Activated B cell treated with CpG ODN at 0.5 μM for 24 hours (primary cell): ENCODE results near the gene HESX1. TPM values are rescaled to one million over a fixed set of nuclear protein-coding genes. Genes with fewer than 3 reads are reported as not detected.

Experiments used
- ATAC-seq: fragments of 200-7000 bp; cut with Tn5 transposase; one replicate; pipeline ENCODE4 v1.10.0; 2021; ENCODE audit warnings: low read depth, mild to moderate bottlenecking, moderate library complexity
- CTCF ChIA-PET: fragments of 350-600 bp; sonication (Branson Sonifier 250); formaldehyde crosslinking; loops from one replicate; lab custom pipeline; 2021; ENCODE audit warnings: antibody characterized with exemption; lab: Charles Lee
- POLR2A ChIA-PET: fragments of 350-600 bp; sonication (Branson Sonifier 250); formaldehyde crosslinking; loops from one replicate; lab custom pipeline; 2021; ENCODE audit warnings: antibody characterized with exemption; lab: Charles Lee
- DNase-seq: peaks from one replicate; pipeline ENCODE4 v3.0.0; 2022
- H3K27ac Mint-ChIP-seq: one replicate; pipeline ENCODE4 v1.8.0; 2020; ENCODE audit warnings: mixed read lengths
- H3K27me3 Mint-ChIP-seq: one replicate; pipeline ENCODE4 v1.8.0; 2021; ENCODE audit warnings: mixed read lengths
- H3K36me3 Mint-ChIP-seq: one replicate; pipeline ENCODE4 v1.8.0; 2021; ENCODE audit warnings: low read depth, mixed read lengths
- H3K4me1 Mint-ChIP-seq: one replicate; pipeline ENCODE4 v1.8.0; 2021; ENCODE audit warnings: mixed read lengths
- H3K4me3 Mint-ChIP-seq: one replicate; pipeline ENCODE4 v1.8.0; 2020; ENCODE audit warnings: mild to moderate bottlenecking, mixed read lengths
- H3K9me3 Mint-ChIP-seq: one replicate; pipeline ENCODE4 v1.8.0; 2020; ENCODE audit warnings: mixed read lengths
- CTCF ChIP-seq: fragments of 200-600 bp; IDR thresholded peaks from one replicate; pipeline ENCODE4 v1.8.0; 2022; ENCODE audit warnings: antibody characterized with exemption, mild to moderate bottlenecking
- intact Hi-C: fragments of 100-400 bp; cut with micrococcal nuclease; formaldehyde crosslinking; loops from one replicate; pipeline ENCODE4 v1.15.1; 2024
- total RNA-seq: library from RNA; stranded (reverse); gene quantifications from 2 replicates; pipeline ENCODE4 v1.2.3, GENCODE V29; 2022

HESX1 gene
- total RNA-seq, 1 donor from 2014 or later, result 0.24 TPM

- no peaks in the 10 kb centered on the region for H3K36me3 Mint-ChIP-seq
- TF ChIP-seq CTCF, result no peak
- H3K9me3 Mint-ChIP-seq, result no peaks in the 10 kb centered on the region
- DNase-seq, result no peak
- ChIA-PET CTCF (no interaction called here), POLR2A (no interaction called here)
- no peak overlapping the region for H3K4me3 Mint-ChIP-seq
- H3K4me1 Mint-ChIP-seq, result peaks cover 12% of the 10 kb centered on the region
- no peak for ATAC-seq
- no peak overlapping the region for H3K27ac Mint-ChIP-seq
- H3K27me3 Mint-ChIP-seq, result no peaks in the 10 kb centered on the region
- intact Hi-C loops, result no loop called here
Measured at GRCh38 chr3:57221883-57222282, 22.1 kb upstream of the HESX1 start.

GRCh38 chr3:57206423-57206822 is 6.6 kb upstream of the HESX1 start:
- Mint-ChIP-seq H3K4me3 (no peak overlapping the region), H3K4me1 (no peaks in the 10 kb centered on the region), H3K36me3 (no peaks in the 10 kb centered on the region), H3K27ac (no peak overlapping the region), H3K9me3 (no peaks in the 10 kb centered on the region), H3K27me3 (no peaks in the 10 kb centered on the region)
- ChIA-PET POLR2A (interaction anchor here (0.7 kb wide), 1 partner anchor 190 kb away, joined by 4 read pairs; no protein-coding TSS in a partner anchor), CTCF (no interaction called here)
- ATAC-seq, result no peak
- DNase-seq, result no peak
- intact Hi-C loops, result no loop called here
- TF ChIP-seq CTCF, result no peak

- Mint-ChIP-seq H3K4me3 (no peak overlapping the region), H3K27me3 (no peaks in the 10 kb centered on the region), H3K9me3 (no peaks in the 10 kb centered on the region), H3K36me3 (no peaks in the 10 kb centered on the region), H3K27ac (no peak overlapping the region), H3K4me1 (peaks cover 7% of the 10 kb centered on the region)
- no peak for ATAC-seq
- intact Hi-C loops, result no loop called here
- no peak for TF ChIP-seq CTCF
- ChIA-PET POLR2A (no interaction called here), CTCF (no interaction called here)
- no peak for DNase-seq
Measured at GRCh38 chr3:57194641-57195040, 5.1 kb downstream of the HESX1 start.

- ChIA-PET CTCF (no interaction called here), POLR2A (interaction anchor here (0.6 kb wide), 1 partner anchor 484 kb away, joined by 3 read pairs; no protein-coding TSS in a partner anchor)
- Mint-ChIP-seq H3K27me3 (peaks cover 3% of the 10 kb centered on the region), H3K36me3 (no peaks in the 10 kb centered on the region), H3K4me1 (peaks cover 8% of the 10 kb centered on the region), H3K4me3 (no peak overlapping the region), H3K27ac (no peak overlapping the region), H3K9me3 (no peaks in the 10 kb centered on the region)
- DNase-seq (no peak), ATAC-seq (no peak)
- no peak for TF ChIP-seq CTCF
- intact Hi-C loops, result no loop called here
Measured at GRCh38 chr3:57192028-57192427, 7.8 kb downstream of the HESX1 start.

- H3K27me3 Mint-ChIP-seq, result peaks cover 8% of the 10 kb centered on the region
- H3K4me3 Mint-ChIP-seq, result no peak overlapping the region
- H3K4me1 Mint-ChIP-seq, result peaks cover 2% of the 10 kb centered on the region
- ATAC-seq (no peak), DNase-seq (no peak)
- H3K9me3 Mint-ChIP-seq, result no peaks in the 10 kb centered on the region
- CTCF ChIA-PET, result no interaction called here
- no peak overlapping the region for H3K27ac Mint-ChIP-seq
- POLR2A ChIA-PET, result no interaction called here
- no peaks in the 10 kb centered on the region for H3K36me3 Mint-ChIP-seq
- no peak for TF ChIP-seq CTCF
- intact Hi-C loops, result no loop called here
Measured at GRCh38 chr3:57184526-57184925, 15.3 kb downstream of the HESX1 start.
